SK-N-MC (cell line): Measurements from ENCODE around the gene FBRS.

Source experiments
- EZH2 ChIP-seq: fragments of 200-600 bp; sonication (generic); IDR thresholded peaks from one replicate; pipeline ENCODE4 v1.6.1; 2017; ENCODE audit warnings: antibody characterized with exemption
- POLR2AphosphoS5 ChIP-seq: IDR thresholded peaks from 2 replicates; pipeline ENCODE4 v1.6.1; 2012; ENCODE audit warnings: mild to moderate bottlenecking, low read depth, low read length, borderline replicate concordance

DNA sequence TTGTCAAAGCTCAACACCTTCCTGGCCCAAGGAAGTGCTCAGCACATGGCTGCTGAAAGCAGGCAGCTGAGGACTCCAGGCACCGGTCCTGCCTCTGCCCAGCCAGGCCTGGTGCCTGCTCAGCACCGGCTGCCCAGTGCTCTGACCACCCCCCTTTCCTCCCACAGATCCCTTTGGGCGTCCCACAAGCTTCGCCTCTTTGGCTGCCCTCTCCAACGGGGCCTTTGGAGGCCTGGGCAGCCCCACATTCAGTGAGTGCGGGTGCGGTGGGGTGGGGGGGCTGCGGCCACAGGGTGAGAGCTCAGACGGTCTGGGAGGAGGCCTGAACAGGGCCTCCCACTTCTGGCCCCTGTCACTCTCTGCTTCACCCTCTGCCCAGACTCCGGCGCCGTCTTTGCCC lies 10.2 kb downstream of the FBRS start:
- TF ChIP-seq EZH2 (no peak), POLR2AphosphoS5 (no peak)
